WTC11 (cell line): Measurements from ENCODE around the gene TRIM66. TPM values are rescaled to one million over a fixed set of nuclear protein-coding genes. Genes with fewer than 3 reads are reported as not detected.

Source experiments
- ATAC-seq: fragments of 200-7000 bp; cut with Tn5 transposase; 2 replicates; pipeline ENCODE4 v1.10.0; 2021; ENCODE audit warnings: mild to moderate bottlenecking, moderate library complexity
- CTCF ChIA-PET: fragments of 300-600 bp; sonication (Branson Sonifier 250); formaldehyde crosslinking; loops from one replicate; lab custom pipeline; 2021; ENCODE audit warnings: antibody characterized with exemption; lab: Charles Lee
- POLR2A ChIA-PET: fragments of 350-600 bp; sonication (Branson Sonifier 250); formaldehyde crosslinking; loops from one replicate; lab custom pipeline; 2021; ENCODE audit warnings: antibody characterized with exemption; lab: Charles Lee
- DNase-seq: peaks from one replicate; pipeline ENCODE4 v3.0.0; 2021; ENCODE audit warnings: low spot score
- H3K27ac Mint-ChIP-seq: 2 replicates; pipeline ENCODE4 v1.8.0; 2021; ENCODE audit warnings: mixed read lengths
- H3K27me3 Mint-ChIP-seq: 2 replicates; pipeline ENCODE4 v1.8.0; 2021; ENCODE audit warnings: low read depth, mild to moderate bottlenecking, moderate library complexity, mixed read lengths
- H3K36me3 Mint-ChIP-seq: 2 replicates; pipeline ENCODE4 v1.8.0; 2021; ENCODE audit warnings: mixed read lengths
- H3K4me1 Mint-ChIP-seq: 2 replicates; pipeline ENCODE4 v1.8.0; 2022; ENCODE audit warnings: mixed read lengths
- H3K4me3 Mint-ChIP-seq: 2 replicates; pipeline ENCODE4 v1.8.0; 2021; ENCODE audit warnings: mild to moderate bottlenecking, moderate library complexity, mixed read lengths
- H3K9me3 Mint-ChIP-seq: 2 replicates; pipeline ENCODE4 v1.8.0; 2021; ENCODE audit warnings: mixed read lengths
- AFF4 ChIP-seq: sonication (generic); formaldehyde crosslinking; IDR thresholded peaks from 2 replicates; pipeline ENCODE4 v1.8.1; 2023; ENCODE audit warnings: mild to moderate bottlenecking, missing genetic modification reagents, borderline replicate concordance
- ARID4B ChIP-seq: sonication (generic); formaldehyde crosslinking; IDR thresholded peaks from 2 replicates; pipeline ENCODE4 v1.8.0; 2023; ENCODE audit warnings: missing genetic modification reagents, mild to moderate bottlenecking, borderline replicate concordance
- CTCF ChIP-seq: fragments of 200-600 bp; IDR thresholded peaks from 2 replicates; pipeline ENCODE4 v1.8.0; 2022; ENCODE audit warnings: antibody characterized with exemption
- E2F5 ChIP-seq: sonication (generic); formaldehyde crosslinking; IDR thresholded peaks from 2 replicates; pipeline ENCODE4 v1.8.1; 2022; ENCODE audit warnings: mild to moderate bottlenecking, moderate library complexity, missing genetic modification reagents
- ELF4 ChIP-seq: sonication (generic); formaldehyde crosslinking; IDR thresholded peaks from 2 replicates; pipeline ENCODE4 v1.8.1; 2022; ENCODE audit warnings: low read depth, mild to moderate bottlenecking, moderate library complexity, missing genetic modification reagents
- ESRRA ChIP-seq: sonication (generic); formaldehyde crosslinking; IDR thresholded peaks from 2 replicates; pipeline ENCODE4 v1.8.1; 2022; ENCODE audit warnings: mild to moderate bottlenecking, missing genetic modification reagents, borderline replicate concordance
- GABPB1 ChIP-seq: sonication (generic); formaldehyde crosslinking; IDR thresholded peaks from 2 replicates; pipeline ENCODE4 v1.8.1; 2023; ENCODE audit warnings: mild to moderate bottlenecking, missing genetic modification reagents
- IRF1 ChIP-seq: sonication (generic); formaldehyde crosslinking; IDR thresholded peaks from 2 replicates; pipeline ENCODE4 v1.8.0; 2023; ENCODE audit warnings: missing genetic modification reagents
- MXD4 ChIP-seq: fragments of 250-450 bp; sonication (Bioruptor Pico); IDR thresholded peaks from 2 replicates; pipeline ENCODE4 v1.8.0; 2021; ENCODE audit warnings: mild to moderate bottlenecking, moderate library complexity, borderline replicate concordance
- NFATC4 ChIP-seq: fragments of 250-450 bp; sonication (Bioruptor Pico); IDR thresholded peaks from 2 replicates; pipeline ENCODE4 v1.9.0; 2021; ENCODE audit warnings: mild to moderate bottlenecking
- RELA ChIP-seq: sonication (generic); formaldehyde crosslinking; IDR thresholded peaks from 2 replicates; pipeline ENCODE4 v1.8.1; 2022; ENCODE audit warnings: missing genetic modification reagents, mild to moderate bottlenecking, borderline replicate concordance
- SOX15 ChIP-seq: fragments of 250-450 bp; sonication (Bioruptor Pico); IDR thresholded peaks from 2 replicates; pipeline ENCODE4 v1.9.0; 2021; ENCODE audit warnings: mild to moderate bottlenecking
- TEAD1 ChIP-seq: sonication (generic); formaldehyde crosslinking; IDR thresholded peaks from 2 replicates; pipeline ENCODE4 v1.8.0; 2022; ENCODE audit warnings: mild to moderate bottlenecking, missing genetic modification reagents
- USF1 ChIP-seq: sonication (generic); formaldehyde crosslinking; IDR thresholded peaks from 2 replicates; pipeline ENCODE4 v1.8.0; 2022; ENCODE audit warnings: mild to moderate bottlenecking, missing genetic modification reagents
- ZNF281 ChIP-seq: sonication (generic); formaldehyde crosslinking; IDR thresholded peaks from 2 replicates; pipeline ENCODE4 v1.8.0; 2023; ENCODE audit warnings: mild to moderate bottlenecking, missing genetic modification reagents
- ZNF317 ChIP-seq: sonication (generic); formaldehyde crosslinking; IDR thresholded peaks from 2 replicates; pipeline ENCODE4 v1.8.1; 2023; ENCODE audit warnings: low read depth, mild to moderate bottlenecking, moderate library complexity, missing genetic modification reagents, borderline replicate concordance
- ZNF396 ChIP-seq: fragments of 250-450 bp; sonication (Bioruptor Pico); IDR thresholded peaks from 2 replicates; pipeline ENCODE4 v1.8.0; 2021; ENCODE audit warnings: mild to moderate bottlenecking, moderate library complexity, borderline replicate concordance
- ZNF671 ChIP-seq: fragments of 250-450 bp; sonication (Bioruptor Pico); IDR thresholded peaks from 2 replicates; pipeline ENCODE4 v1.8.0; 2021; ENCODE audit warnings: mild to moderate bottlenecking
- ZSCAN18 ChIP-seq: fragments of 250-450 bp; sonication (Bioruptor Pico); IDR thresholded peaks from 2 replicates; pipeline ENCODE4 v2.1.2; 2022; ENCODE audit warnings: mild to moderate bottlenecking, moderate library complexity
- total RNA-seq: library from RNA; stranded (reverse); gene quantifications from 3 replicates; pipeline ENCODE4 v1.2.3, GENCODE V29; 2021

The TRIM66 gene
- total RNA-seq, 1 experiment from 2014 or later, result 5.6 TPM

- TF ChIP-seq TEAD1 (CRISPR knock-in tag), result no peak
- no peak for TF ChIP-seq AFF4 (CRISPR knock-in tag)
Measured at GRCh38 chr11:8674859-8675258, 7.6 kb downstream of the TRIM66 start (continued).

GRCh38 chr11:8672346-8672745 is 10.1 kb downstream of the TRIM66 start:
- H3K4me3 Mint-ChIP-seq, result no peak overlapping the region
- POLR2A ChIA-PET, result interaction anchor here (0.6 to 1.2 kb wide), 3 partner anchors 10 to 19 kb away, joined by 3 to 5 read pairs (median 3); partner anchors contain the start of genes RPL27A and TRIM66
- DNase-seq, result no peak
- ATAC-seq, result no peak
- no peaks in the 10 kb centered on the region for H3K9me3 Mint-ChIP-seq
- H3K27ac Mint-ChIP-seq, result peak overlapping the region; percentile 94
- CTCF ChIA-PET, result interaction anchor here (1.1 kb wide), 1 partner anchor 94 kb away, joined by 3 read pairs; no protein-coding TSS in a partner anchor
- no peaks in the 10 kb centered on the region for H3K27me3 Mint-ChIP-seq
- H3K4me1 Mint-ChIP-seq, result peaks cover 35% of the 10 kb centered on the region
- no peaks in the 10 kb centered on the region for H3K36me3 Mint-ChIP-seq
- TF ChIP-seq E2F5 (CRISPR knock-in tag) (no peak), ARID4B (CRISPR knock-in tag) (no peak), ESRRA (CRISPR knock-in tag) (no peak), ZNF671 (CRISPR knock-in tag) (no peak), RELA (no peak), ELF4 (no peak), ZNF281 (CRISPR knock-in tag) (no peak), GABPB1 (no peak), NFATC4 (CRISPR knock-in tag) (no peak), IRF1 (CRISPR knock-in tag) (no peak), USF1 (no peak), ZNF396 (no peak), ZNF317 (no peak), CTCF (no peak), SOX15 (CRISPR knock-in tag) (no peak), MXD4 (no peak), ZSCAN18 (CRISPR knock-in tag) (no peak)
